GM18951 (cell line): ENCODE results near the gene LYRM1.
"Not testable (repeated sequence)": the region's sequence is repeated elsewhere in the genome, so short reads cannot be mapped to it uniquely, and the experiment has no call there.

ENCODE experiments used
- POLR2A ChIP-seq: IDR thresholded peaks from 4 replicates; pipeline ENCODE4 v1.6.1; 2011; ENCODE audit warnings: mild to moderate bottlenecking; ENCODE audit not compliant: insufficient read length, insufficient read depth; ENCODE audit errors: extremely low read depth
- in situ Hi-C: fragments of 300-500 bp; cut with MboI; formaldehyde crosslinking; loops from one replicate; pipeline ENCODE4 v1.12.0; 2022; ENCODE audit warnings: low sequenced_read_pairs, mixed read lengths, inconsistent platforms; ENCODE audit not compliant: unreplicated experiment

The LYRM1 gene

GRCh38 chr16:20940871-20941635 is 40.5 kb downstream of the LYRM1 start:
- TF ChIP-seq POLR2A, result no peak
- in situ Hi-C loops, result no loop called here

GRCh38 chr16:20941636-20941926 is 41.0 kb downstream of the LYRM1 start:
- no peak for TF ChIP-seq POLR2A
- in situ Hi-C loops, result no loop called here

- no peak for TF ChIP-seq POLR2A
- in situ Hi-C loops, result no loop called here
These were observed 41.7 kb downstream of the LYRM1 start for GRCh38 chr16:20942256-20942655.

GRCh38 chr16:20944861-20945574 is 44.4 kb downstream of the LYRM1 start:
- no peak for TF ChIP-seq POLR2A
- in situ Hi-C loops, result no loop called here

GRCh38 chr16:20945575-20945875 is 45.0 kb downstream of the LYRM1 start:
- in situ Hi-C loops, result not testable (repeated sequence)

- in situ Hi-C loops, result no loop called here
- no peak for TF ChIP-seq POLR2A
These were observed 45.6 kb downstream of the LYRM1 start for GRCh38 chr16:20946015-20946629.

GRCh38 chr16:20948444-20948843 is 47.9 kb downstream of the LYRM1 start:
- in situ Hi-C loops, result no loop called here
- TF ChIP-seq POLR2A, result no peak

GRCh38 chr16:20949660-20950059 is 49.1 kb downstream of the LYRM1 start:
- TF ChIP-seq POLR2A, result no peak
- in situ Hi-C loops, result no loop called here

- TF ChIP-seq POLR2A, result no peak
- in situ Hi-C loops, result no loop called here
These were observed 49.7 kb downstream of the LYRM1 start for GRCh38 chr16:20950294-20950693.

- TF ChIP-seq POLR2A, result no peak
- in situ Hi-C loops, result no loop called here
These were observed 51.8 kb downstream of the LYRM1 start for GRCh38 chr16:20952139-20952920.

GRCh38 chr16:20954574-20954973 is 54.0 kb downstream of the LYRM1 start:
- in situ Hi-C loops, result no loop called here
- no peak for TF ChIP-seq POLR2A

- in situ Hi-C loops, result no loop called here
These were observed 55.7 kb downstream of the LYRM1 start for GRCh38 chr16:20956319-20956718.

GRCh38 chr16:20957153-20957552 is 56.6 kb downstream of the LYRM1 start:
- TF ChIP-seq POLR2A, result no peak
- in situ Hi-C loops, result no loop called here

More at GRCh38 chr16:20956319-20956718, 55.7 kb downstream of the LYRM1 start:
- TF ChIP-seq POLR2A, result no peak

GRCh38 chr16:20960899-20961298 is 60.3 kb downstream of the LYRM1 start:
- TF ChIP-seq POLR2A, result no peak
- in situ Hi-C loops, result no loop called here

- TF ChIP-seq POLR2A, result no peak
- in situ Hi-C loops, result no loop called here
These were observed 68.2 kb downstream of the LYRM1 start for GRCh38 chr16:20968765-20969164.
